ENCODE data around the gene FAXC.
A peak's percentile ranks its signal among the peaks of the same experiment; 100 is the strongest.

FAXC gene

DNA sequence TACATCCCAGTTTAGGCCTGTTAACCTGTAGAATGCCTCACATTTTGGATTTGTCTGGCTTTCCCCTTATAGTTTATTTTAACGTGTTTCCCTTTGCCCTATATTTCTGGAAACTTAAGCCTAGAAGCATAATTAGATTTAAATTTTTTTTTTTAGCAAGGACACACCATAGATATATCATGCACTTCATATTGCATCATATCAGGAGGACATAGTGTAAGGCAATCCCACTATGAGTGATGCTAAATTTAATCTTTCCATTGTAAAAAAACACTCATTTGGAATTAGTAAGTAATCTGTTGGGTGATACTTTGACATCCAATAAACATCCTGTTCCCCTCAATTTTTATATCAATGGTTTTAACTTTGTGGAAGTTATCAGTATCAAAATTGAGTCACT, 10.3 kb upstream of the FAXC start:
- no peaks in the 10 kb centered on the region for H3K9me3 ChIP-seq (ENCODE audit: control insufficient read depth, low read depth, low read length)
- H3K36me3 ChIP-seq (ENCODE audit: control insufficient read depth, low read depth, low read length), result no peaks in the 10 kb centered on the region
- H3K27me3 ChIP-seq (ENCODE audit: control insufficient read depth, insufficient read depth, low read length), result no peaks in the 10 kb centered on the region
- no peak overlapping the region for H3K27ac ChIP-seq (ENCODE audit: low read length)
- H3K9ac ChIP-seq (ENCODE audit: low read length), result no peak overlapping the region
- H3K4me1 ChIP-seq (ENCODE audit: control insufficient read depth, low read depth, low read length), result no peaks in the 10 kb centered on the region
- no peak overlapping the region for H3K4me3 ChIP-seq (ENCODE audit: low read length)

DNA sequence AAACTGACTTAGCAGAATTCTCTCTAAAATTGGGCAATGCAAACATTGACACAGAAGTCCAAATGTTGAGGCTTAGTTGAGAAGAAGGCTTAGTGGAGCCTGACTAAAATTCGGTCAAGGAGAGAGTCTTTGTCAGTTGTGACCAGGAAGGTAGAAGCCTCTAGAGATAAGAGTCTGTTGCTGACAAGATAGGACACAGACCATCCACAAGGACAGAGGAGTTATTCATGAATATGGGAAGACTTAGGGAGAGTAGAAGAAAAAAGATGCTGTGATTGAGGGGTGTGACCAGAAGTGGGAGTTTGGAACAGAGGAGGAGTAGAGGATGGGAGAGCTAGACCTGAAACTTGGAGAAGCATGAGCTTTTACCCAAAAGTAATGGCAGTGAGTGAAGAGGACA, 7.2 kb upstream of the FAXC start:
- H3K4me3 ChIP-seq (ENCODE audit: low read length), result no peak overlapping the region
- H3K36me3 ChIP-seq (ENCODE audit: control insufficient read depth, low read depth, low read length), result no peaks in the 10 kb centered on the region
- H3K9me3 ChIP-seq (ENCODE audit: control insufficient read depth, low read depth, low read length), result no peaks in the 10 kb centered on the region
- no peaks in the 10 kb centered on the region for H3K4me1 ChIP-seq (ENCODE audit: control insufficient read depth, low read depth, low read length)
- H3K27me3 ChIP-seq (ENCODE audit: control insufficient read depth, insufficient read depth, low read length), result no peaks in the 10 kb centered on the region
- no peak overlapping the region for H3K9ac ChIP-seq (ENCODE audit: low read length)
- H3K27ac ChIP-seq (ENCODE audit: low read length), result no peak overlapping the region

DNA sequence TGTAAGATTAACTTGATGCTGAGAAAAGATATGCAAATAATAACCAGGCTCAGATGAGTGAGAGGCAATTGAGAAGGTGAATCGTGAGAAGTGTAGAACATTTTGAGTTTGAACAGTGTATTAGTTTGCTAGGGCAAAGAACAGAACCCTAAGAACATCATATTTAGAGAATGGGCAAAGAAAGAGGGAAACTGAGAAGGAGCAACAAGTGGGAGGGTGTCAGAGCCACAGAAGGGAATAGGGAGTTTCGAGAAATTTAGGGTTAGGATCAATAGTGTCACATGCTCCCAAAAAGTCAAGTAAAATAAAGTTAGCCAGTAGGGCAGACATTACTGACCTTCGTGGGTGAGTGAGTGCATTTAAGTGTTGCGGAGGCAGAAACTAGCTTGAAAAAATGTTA, 5.5 kb upstream of the FAXC start:
- Histone ChIP-seq H3K27ac (ENCODE audit: low read length) (no peak overlapping the region), H3K9me3 (ENCODE audit: control insufficient read depth, low read depth, low read length) (no peaks in the 10 kb centered on the region), H3K9ac (ENCODE audit: low read length) (no peak overlapping the region), H3K27me3 (ENCODE audit: control insufficient read depth, insufficient read depth, low read length) (peaks cover 10% of the 10 kb centered on the region), H3K36me3 (ENCODE audit: control insufficient read depth, low read depth, low read length) (no peaks in the 10 kb centered on the region), H3K4me1 (ENCODE audit: control insufficient read depth, low read depth, low read length) (peaks cover 6% of the 10 kb centered on the region), H3K4me3 (ENCODE audit: low read length) (no peak overlapping the region)

DNA sequence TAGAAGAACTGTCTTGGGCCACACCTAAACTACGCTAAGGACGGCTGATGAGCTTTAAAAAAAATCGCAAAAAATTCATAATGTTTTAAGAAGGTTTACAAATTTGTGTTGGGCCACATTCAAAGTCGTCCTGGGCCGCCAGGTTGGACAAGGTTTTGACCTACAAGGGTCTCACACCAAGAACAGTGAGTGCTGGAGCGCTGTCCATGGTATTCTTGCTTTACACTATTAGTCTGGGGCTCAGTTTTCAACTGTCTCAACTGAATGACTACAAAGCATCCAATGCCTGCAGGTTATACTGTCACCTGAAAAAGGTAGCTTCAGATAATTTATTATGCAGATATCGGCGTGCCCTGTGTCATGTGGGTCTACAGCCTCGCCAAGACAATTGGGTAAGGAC, 3.7 kb upstream of the FAXC start:
- no peak overlapping the region for H3K9ac ChIP-seq (ENCODE audit: low read length)
- H3K36me3 ChIP-seq (ENCODE audit: control insufficient read depth, low read depth, low read length), result no peaks in the 10 kb centered on the region
- H3K4me1 ChIP-seq (ENCODE audit: control insufficient read depth, low read depth, low read length), result peaks cover 13% of the 10 kb centered on the region
- H3K9me3 ChIP-seq (ENCODE audit: control insufficient read depth, low read depth, low read length), result no peaks in the 10 kb centered on the region
- no peak overlapping the region for H3K27ac ChIP-seq (ENCODE audit: low read length)
- peaks cover 10% of the 10 kb centered on the region for H3K27me3 ChIP-seq (ENCODE audit: control insufficient read depth, insufficient read depth, low read length)
- H3K4me3 ChIP-seq (ENCODE audit: low read length), result no peak overlapping the region

DNA sequence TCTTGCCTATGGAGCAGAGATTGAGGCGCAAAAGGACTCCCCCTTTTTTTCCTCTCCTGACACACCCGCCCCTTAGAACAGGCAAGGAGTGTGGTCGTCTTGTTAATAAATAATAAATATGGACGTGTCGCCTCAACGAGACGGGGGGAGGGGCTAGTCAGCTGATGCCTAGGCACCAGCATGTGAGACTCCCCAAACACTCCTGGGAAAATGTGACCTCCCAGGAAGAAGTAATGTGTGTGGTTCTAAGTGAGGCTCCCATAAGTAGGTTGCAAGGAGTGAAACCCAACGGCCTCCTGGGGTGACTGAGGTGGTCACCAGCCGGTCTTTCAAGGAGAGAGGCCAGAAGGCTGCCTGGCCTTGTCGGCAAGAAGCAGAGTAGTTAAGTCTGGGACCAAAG, 1.1 kb upstream of the FAXC start:
- Histone ChIP-seq H3K9me3 (ENCODE audit: control insufficient read depth, low read depth, low read length) (no peaks in the 10 kb centered on the region), H3K27me3 (ENCODE audit: control insufficient read depth, insufficient read depth, low read length) (peaks cover 10% of the 10 kb centered on the region), H3K9ac (ENCODE audit: low read length) (peak overlapping the region; percentile 85), H3K27ac (ENCODE audit: low read length) (no peak overlapping the region), H3K4me3 (ENCODE audit: low read length) (peak overlapping the region; percentile 82), H3K36me3 (ENCODE audit: control insufficient read depth, low read depth, low read length) (no peaks in the 10 kb centered on the region), H3K4me1 (ENCODE audit: control insufficient read depth, low read depth, low read length) (peaks cover 19% of the 10 kb centered on the region)

DNA sequence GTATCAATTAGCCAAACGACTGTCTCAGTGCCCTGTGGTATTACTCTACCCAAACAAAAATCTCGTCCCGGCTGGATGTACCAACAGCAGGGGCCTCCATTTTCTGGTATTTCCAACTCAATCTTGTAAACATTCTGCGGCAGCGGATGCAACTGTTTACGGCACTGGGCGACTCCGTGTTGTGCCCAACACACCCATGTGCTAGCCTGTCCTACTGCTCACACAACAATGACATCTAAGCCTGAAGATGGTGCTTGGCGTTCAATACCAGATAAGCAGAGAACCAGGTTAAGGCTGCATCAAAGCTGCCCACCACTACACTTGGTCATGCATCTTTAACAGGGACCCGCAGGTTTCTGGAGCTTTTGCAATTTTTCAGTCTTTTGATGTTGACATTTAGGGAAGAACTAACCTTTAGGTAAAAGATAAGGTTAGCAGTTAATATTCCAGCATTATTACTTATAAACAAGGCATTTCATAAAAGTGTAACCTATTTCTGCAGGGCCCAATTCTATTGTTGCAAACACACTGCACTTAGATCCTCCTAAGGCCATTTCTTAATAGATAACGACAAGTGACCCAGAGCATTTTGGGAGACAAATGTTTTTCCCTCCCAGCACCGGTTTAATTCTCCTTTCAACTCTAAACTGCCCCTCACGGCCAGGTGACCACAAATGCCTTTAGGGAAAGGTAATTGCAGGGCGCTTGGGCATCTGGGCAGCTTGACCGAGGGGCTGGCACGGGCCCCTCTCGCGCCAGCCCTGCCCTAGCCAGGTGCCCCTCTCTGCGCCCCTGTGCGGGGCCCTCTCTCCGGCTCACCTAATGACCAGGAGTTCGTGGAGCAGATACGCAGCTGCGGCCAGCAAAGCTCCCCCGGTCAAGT, 945 bp downstream of the FAXC start:
- H3K9me3 ChIP-seq (ENCODE audit: control insufficient read depth, low read depth, low read length), result no peaks in the 10 kb centered on the region
- peaks cover 10% of the 10 kb centered on the region for H3K27me3 ChIP-seq (ENCODE audit: control insufficient read depth, insufficient read depth, low read length)
- H3K36me3 ChIP-seq (ENCODE audit: control insufficient read depth, low read depth, low read length), result no peaks in the 10 kb centered on the region
- H3K9ac ChIP-seq (ENCODE audit: low read length), result peak overlapping the region; percentile 85
- H3K4me1 ChIP-seq (ENCODE audit: control insufficient read depth, low read depth, low read length), result peaks cover 27% of the 10 kb centered on the region
- no peak overlapping the region for H3K27ac ChIP-seq (ENCODE audit: low read length)
- H3K4me3 ChIP-seq (ENCODE audit: low read length), result peak overlapping the region; percentile 82

DNA sequence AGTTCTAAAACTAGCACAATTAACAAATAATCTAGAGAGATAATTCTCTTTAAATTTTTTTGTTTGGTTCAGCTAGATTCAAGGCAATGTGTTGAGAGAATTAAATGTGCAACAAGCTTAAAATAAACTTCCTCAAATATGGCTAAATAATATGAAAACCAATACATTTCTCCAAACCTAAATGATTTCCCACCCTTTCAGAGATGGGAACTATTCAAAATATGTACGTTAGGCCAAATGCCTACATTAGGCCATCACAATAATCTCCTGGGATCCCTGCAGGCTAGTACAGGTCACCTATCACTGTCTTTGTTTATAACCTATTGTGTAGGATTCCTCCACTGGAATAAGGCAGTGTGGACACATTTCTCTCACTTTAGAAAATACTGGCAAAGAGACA, 1.7 kb downstream of the FAXC start:
- Histone ChIP-seq H3K36me3 (ENCODE audit: control insufficient read depth, low read depth, low read length) (no peaks in the 10 kb centered on the region), H3K4me1 (ENCODE audit: control insufficient read depth, low read depth, low read length) (peaks cover 27% of the 10 kb centered on the region), H3K9ac (ENCODE audit: low read length) (peak overlapping the region; percentile 85), H3K9me3 (ENCODE audit: control insufficient read depth, low read depth, low read length) (no peaks in the 10 kb centered on the region), H3K27me3 (ENCODE audit: control insufficient read depth, insufficient read depth, low read length) (peaks cover 10% of the 10 kb centered on the region), H3K27ac (ENCODE audit: low read length) (no peak overlapping the region), H3K4me3 (ENCODE audit: low read length) (peak overlapping the region; percentile 82)

DNA sequence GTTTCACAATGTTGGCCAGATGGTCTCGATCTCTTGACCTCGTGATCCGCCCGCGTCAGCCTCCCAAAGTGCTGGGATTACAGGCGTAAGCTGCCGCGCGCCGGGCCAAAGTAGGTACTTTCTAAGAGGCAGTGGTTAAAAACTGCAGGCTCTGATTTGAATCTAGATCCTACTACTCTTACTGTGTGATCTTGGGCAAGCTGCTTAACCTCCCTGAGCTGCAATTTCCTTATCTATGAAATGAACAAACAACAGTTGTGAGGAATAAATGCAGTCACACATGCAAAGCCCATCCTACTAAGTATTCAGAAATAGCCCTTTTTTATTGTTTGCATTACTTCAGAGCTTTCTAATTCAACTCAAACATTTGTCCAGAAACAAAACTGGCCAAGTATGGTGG, 2.9 kb downstream of the FAXC start:
- Histone ChIP-seq H3K4me1 (ENCODE audit: control insufficient read depth, low read depth, low read length) (peaks cover 27% of the 10 kb centered on the region), H3K36me3 (ENCODE audit: control insufficient read depth, low read depth, low read length) (no peaks in the 10 kb centered on the region), H3K27ac (ENCODE audit: low read length) (no peak overlapping the region), H3K9ac (ENCODE audit: low read length) (no peak overlapping the region), H3K4me3 (ENCODE audit: low read length) (no peak overlapping the region), H3K9me3 (ENCODE audit: control insufficient read depth, low read depth, low read length) (no peaks in the 10 kb centered on the region), H3K27me3 (ENCODE audit: control insufficient read depth, insufficient read depth, low read length) (peaks cover 10% of the 10 kb centered on the region)

DNA sequence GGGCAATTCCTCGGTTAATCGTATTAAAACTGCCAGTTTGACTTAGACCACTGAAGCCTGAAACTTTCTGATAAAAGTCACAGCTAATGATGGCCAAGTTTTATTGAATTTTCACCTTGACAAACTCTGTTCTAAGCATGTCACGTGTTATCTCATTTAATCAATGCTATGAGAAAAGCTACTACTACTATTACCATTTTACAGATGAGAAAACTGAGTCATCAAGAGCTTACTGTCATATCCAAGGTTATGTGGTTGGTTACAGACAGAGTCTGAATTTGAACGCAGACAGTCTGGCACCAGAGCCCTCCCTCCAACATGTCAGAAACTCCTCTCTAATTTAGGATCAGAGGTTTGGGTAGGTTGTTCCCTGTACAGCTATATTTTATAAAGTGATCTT, 4.3 kb downstream of the FAXC start:
- Histone ChIP-seq H3K9ac (ENCODE audit: low read length) (no peak overlapping the region), H3K4me1 (ENCODE audit: control insufficient read depth, low read depth, low read length) (peaks cover 21% of the 10 kb centered on the region), H3K27ac (ENCODE audit: low read length) (no peak overlapping the region), H3K27me3 (ENCODE audit: control insufficient read depth, insufficient read depth, low read length) (peaks cover under 1% of the 10 kb centered on the region), H3K36me3 (ENCODE audit: control insufficient read depth, low read depth, low read length) (no peaks in the 10 kb centered on the region), H3K9me3 (ENCODE audit: control insufficient read depth, low read depth, low read length) (no peaks in the 10 kb centered on the region), H3K4me3 (ENCODE audit: low read length) (no peak overlapping the region)

DNA sequence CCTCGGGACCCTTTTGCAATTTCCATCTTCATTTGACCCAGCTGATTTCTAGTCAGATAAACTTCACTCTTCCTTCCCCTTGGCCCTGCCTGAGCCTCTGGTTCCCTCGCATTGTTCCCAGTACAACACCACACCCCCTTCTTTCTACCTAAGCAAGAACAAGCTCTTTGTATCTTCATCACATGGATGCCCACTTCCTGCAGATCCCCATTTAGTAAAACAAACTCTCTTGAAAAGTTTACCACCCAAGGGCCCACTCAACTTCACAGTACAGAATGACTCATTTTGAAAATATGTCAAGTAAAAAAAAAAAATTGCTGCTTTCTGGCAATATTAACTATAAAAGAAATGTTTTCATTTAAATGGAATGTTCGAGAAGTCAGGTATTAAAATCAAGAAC, 5.2 kb downstream of the FAXC start:
- Histone ChIP-seq H3K27ac (ENCODE audit: low read length) (no peak overlapping the region), H3K4me3 (ENCODE audit: low read length) (no peak overlapping the region), H3K9ac (ENCODE audit: low read length) (no peak overlapping the region)

DNA sequence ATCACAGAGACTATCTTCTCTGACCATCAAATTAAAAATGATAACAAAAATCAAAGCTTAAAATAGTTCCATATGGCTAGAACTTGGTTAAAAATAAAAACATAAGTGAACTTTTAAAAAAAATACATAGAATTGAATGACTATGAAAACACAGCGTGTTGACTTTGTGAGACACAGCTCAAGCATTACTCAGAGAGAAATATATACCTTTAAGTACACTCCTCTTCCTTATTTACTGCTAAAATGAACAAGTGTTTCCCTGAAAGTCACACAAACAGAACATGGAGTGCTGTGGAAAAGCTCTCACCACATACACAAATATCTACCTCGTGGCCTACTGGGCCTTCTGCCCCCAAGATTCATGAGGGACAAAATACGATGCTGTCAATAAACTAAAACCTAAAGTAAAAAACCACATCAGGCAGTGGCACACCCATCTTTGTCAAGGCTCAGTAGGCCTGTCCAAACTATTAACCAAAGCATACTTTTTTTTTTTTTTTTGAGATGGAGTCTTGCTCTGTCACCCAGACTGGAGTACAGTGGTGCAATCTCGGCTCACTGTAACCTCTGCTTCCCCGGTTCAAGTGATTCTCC, 7.5 kb downstream of the FAXC start:
- H3K9me3 ChIP-seq (ENCODE audit: control insufficient read depth, low read depth, low read length), result no peaks in the 10 kb centered on the region
- no peaks in the 10 kb centered on the region for H3K27me3 ChIP-seq (ENCODE audit: control insufficient read depth, insufficient read depth, low read length)
- no peak overlapping the region for H3K27ac ChIP-seq (ENCODE audit: low read length)
- H3K9ac ChIP-seq (ENCODE audit: low read length), result no peak overlapping the region
- no peaks in the 10 kb centered on the region for H3K36me3 ChIP-seq (ENCODE audit: control insufficient read depth, low read depth, low read length)
- no peak overlapping the region for H3K4me3 ChIP-seq (ENCODE audit: low read length)
- H3K4me1 ChIP-seq (ENCODE audit: control insufficient read depth, low read depth, low read length), result peaks cover 9% of the 10 kb centered on the region

More for the DNA sequence above, 5.2 kb downstream of the FAXC start:
- Histone ChIP-seq H3K4me1 (ENCODE audit: control insufficient read depth, low read depth, low read length) (peaks cover 21% of the 10 kb centered on the region), H3K27me3 (ENCODE audit: control insufficient read depth, insufficient read depth, low read length) (no peaks in the 10 kb centered on the region), H3K9me3 (ENCODE audit: control insufficient read depth, low read depth, low read length) (no peaks in the 10 kb centered on the region), H3K36me3 (ENCODE audit: control insufficient read depth, low read depth, low read length) (no peaks in the 10 kb centered on the region)

DNA sequence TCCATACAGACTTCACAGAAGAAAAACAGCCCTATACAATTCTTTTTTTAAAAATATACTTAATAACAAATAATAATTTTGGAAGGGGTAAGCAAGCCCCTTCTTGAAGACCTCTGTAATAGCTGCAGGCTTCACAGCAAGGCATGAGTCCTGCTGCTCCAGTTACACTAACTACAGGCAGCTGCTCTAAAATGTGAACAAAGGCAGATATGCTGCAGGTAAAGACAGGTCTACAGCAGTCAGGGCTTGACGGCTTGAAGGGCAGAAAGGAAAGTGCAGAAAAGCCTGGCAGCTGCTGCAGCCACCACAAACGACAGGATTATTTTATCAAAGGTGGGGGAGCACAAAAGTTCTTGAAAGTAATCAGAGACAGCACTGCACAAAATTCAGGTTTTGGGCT, 11.3 kb downstream of the FAXC start:
- Histone ChIP-seq H3K4me1 (ENCODE audit: control insufficient read depth, low read depth, low read length) (peaks cover 5% of the 10 kb centered on the region), H3K36me3 (ENCODE audit: control insufficient read depth, low read depth, low read length) (peaks cover 4% of the 10 kb centered on the region), H3K27me3 (ENCODE audit: control insufficient read depth, insufficient read depth, low read length) (no peaks in the 10 kb centered on the region), H3K9me3 (ENCODE audit: control insufficient read depth, low read depth, low read length) (no peaks in the 10 kb centered on the region), H3K9ac (ENCODE audit: low read length) (no peak overlapping the region), H3K4me3 (ENCODE audit: low read length) (no peak overlapping the region), H3K27ac (ENCODE audit: low read length) (no peak overlapping the region)

All from iPS-18a (cell line).